Liver (tissue), 9 donors: ENCODE measurements around the gene CASQ2. TPM values are rescaled to one million over a fixed set of nuclear protein-coding genes. Genes with fewer than 3 reads are reported as not detected.

Experiments used
- DNase-seq: peaks from one replicate; pipeline ENCODE4 v3.0.0-alpha.2; 2017; ENCODE audit warnings: low spot score
- H3K27ac ChIP-seq, 2 donors: one replicate each; pipeline ENCODE4 v1.7.0; 2013; ENCODE audit warnings: inconsistent platforms in 2 of 2, low read length in 2 of 2, control low read depth in 1 of 2, low read depth in 1 of 2, mild to moderate bottlenecking in 1 of 2
- H3K27me3 ChIP-seq, 4 donors: one replicate each; pipeline versions ENCODE4 v1.6.1 to v1.7.0; 2013; ENCODE audit warnings: low read length in 3 of 4, inconsistent platforms in 1 of 4, mild to moderate bottlenecking in 1 of 4, moderate library complexity in 1 of 4; ENCODE audit not compliant: control insufficient read depth in 4 of 4, insufficient read depth in 4 of 4
- H3K36me3 ChIP-seq, 4 donors: one replicate each; pipeline versions ENCODE4 v1.6.1 to v1.7.0; 2013; ENCODE audit warnings: low read length in 3 of 4, mild to moderate bottlenecking in 3 of 4, low read depth in 1 of 4, moderate library complexity in 1 of 4; ENCODE audit not compliant: control insufficient read depth in 4 of 4, insufficient read depth in 3 of 4
- H3K4me1 ChIP-seq, 4 donors: one replicate each; pipeline versions ENCODE4 v1.6.1 to v1.7.0; 2013; ENCODE audit warnings: low read length in 3 of 4, mild to moderate bottlenecking in 3 of 4, moderate library complexity in 1 of 4; ENCODE audit not compliant: control insufficient read depth in 4 of 4, insufficient read depth in 4 of 4
- H3K4me3 ChIP-seq, 3 donors: one replicate each; pipeline versions ENCODE4 v1.6.1 to v1.7.0; 2013; ENCODE audit warnings: low read length in 3 of 3, control low read depth in 1 of 3, low read depth in 1 of 3, mild to moderate bottlenecking in 1 of 3
- H3K9ac ChIP-seq, 2 donors: one replicate each; pipeline ENCODE4 v1.7.0; 2013; ENCODE audit warnings: low read length in 2 of 2, mild to moderate bottlenecking in 2 of 2, moderate library complexity in 2 of 2, control low read depth in 1 of 2, low read depth in 1 of 2
- H3K9me3 ChIP-seq, 4 donors: one replicate each; pipeline versions ENCODE4 v1.6.1 to v1.7.0; 2013; ENCODE audit warnings: low read length in 3 of 4; ENCODE audit not compliant: control insufficient read depth in 4 of 4
- ATF3 ChIP-seq: IDR thresholded peaks from 2 replicates; pipeline ENCODE4 v1.6.1; 2016; ENCODE audit warnings: antibody characterized with exemption
- CTCF ChIP-seq: fragments of 150-350 bp; IDR thresholded peaks from 2 replicates; pipeline ENCODE4 v1.5.1; 2017; ENCODE audit warnings: improper control_type of control experiment, low read depth, low read length; ENCODE audit not compliant: missing input control
- EGR1 ChIP-seq, 2 donors: IDR thresholded peaks; 2 replicates each; pipeline ENCODE4 v1.6.1; 2016 to 2018; ENCODE audit warnings: antibody characterized with exemption in 2 of 2, low read depth in 2 of 2
- FOXA2 ChIP-seq: IDR thresholded peaks from 2 replicates; pipeline ENCODE4 v1.6.1; 2016; ENCODE audit warnings: antibody characterized with exemption
- GABPA ChIP-seq, 2 donors: IDR thresholded peaks in 1 of 2; conservative IDR thresholded peaks in 1 of 2; 2 replicates each; pipeline ENCODE4 v1.6.1; 2016; ENCODE audit warnings: antibody characterized with exemption in 2 of 2, mild to moderate bottlenecking in 1 of 2, moderate library complexity in 1 of 2
- JUND ChIP-seq, 2 donors: IDR thresholded peaks; 2 replicates each; pipeline ENCODE4 v1.6.1; 2016; ENCODE audit warnings: antibody characterized with exemption in 2 of 2
- REST ChIP-seq: IDR thresholded peaks from 2 replicates; pipeline ENCODE4 v1.6.1; 2016; ENCODE audit warnings: antibody characterized with exemption, mild to moderate bottlenecking
- TAF1 ChIP-seq: conservative IDR thresholded peaks from 2 replicates; pipeline ENCODE4 v1.6.1; 2016; ENCODE audit warnings: antibody characterized with exemption, mild to moderate bottlenecking
- whole genome bisulfite sequencing: extraction: QIAGEN DNeasy Blood & Tissue Kit; methylation state at CpG from one replicate; pipeline ENCODE4 v1.1.7; 2013; 5-methylcytosine and 5-hydroxymethylcytosine counted together
- polyA plus RNA-seq, 2 donors: library from polyadenylated mRNA; stranded (reverse) in 1 of 2; unstranded in 1 of 2; fragments of 200-250 nt in 1 of 2; fragments of >200 nt in 1 of 2; fragmentation: Nextera tagmentation in 1 of 2; extraction: Ambion mirVana in 1 of 2; gene quantifications; one replicate each; pipeline versions ENCODE4 v1.2.1 to v1.2.3, GENCODE V29; 2013 to 2015
- total RNA-seq, 2 donors: library from RNA; depleted of rRNA; stranded (reverse); fragments of >200 nt; gene quantifications; one replicate each; pipeline ENCODE4 v1.2.3, GENCODE V29; 2014
- donor health status: healthy.
- donor health status: healthy.
- donor health status: healthy.
- donor health status: healthy.
- donor health status: healthy.

Gene CASQ2
- total and polyA plus RNA-seq, 4 donors, result 0.33 to 1.1 TPM; not detected in 2

GRCh38 chr1:115771094-115771846 lies 2.8 kb upstream of the CASQ2 start:
- Histone ChIP-seq H3K27ac (no peak overlapping the region), H3K4me3 (no peak overlapping the region), H3K4me1 (no peaks in the 10 kb centered on the region), H3K36me3 (no peaks in the 10 kb centered on the region), H3K9me3 (no peaks in the 10 kb centered on the region), H3K9ac (no peak overlapping the region), H3K27me3 (no peaks in the 10 kb centered on the region)
- TF ChIP-seq FOXA2 (no peak), JUND (IDR thresholded peaks at IDR 0.05) (no peak), GABPA (IDR thresholded peaks at IDR 0.05 in 1 of 2, conservative IDR thresholded peaks at IDR 0.05 in 1 of 2) (no peak), CTCF (no peak), EGR1 (IDR thresholded peaks at IDR 0.05; ENCODE audit: low read depth in 2 of 2) (no peak)
- no peak for DNase-seq
- WGBS, result 65% methylated on average over 14 of the region's 14 CpGs

GRCh38 chr1:115767403-115767802 lies 1.1 kb downstream of the CASQ2 start:
- H3K4me3 ChIP-seq, result no peak overlapping the region

More at GRCh38 chr1:115767403-115767802, 1.1 kb downstream of the CASQ2 start:
- 79% methylated on average over 4 of the region's 4 CpGs for WGBS
- no peak for DNase-seq
- Histone ChIP-seq H3K9ac (no peak overlapping the region), H3K4me1 (no peaks in the 10 kb centered on the region), H3K36me3 (no peaks in the 10 kb centered on the region), H3K27ac (no peak overlapping the region), H3K27me3 (no peaks in the 10 kb centered on the region), H3K9me3 (no peaks in the 10 kb centered on the region)
- no peak for TF ChIP-seq CTCF
- TF ChIP-seq ATF3, result no peak
- TF ChIP-seq REST, result no peak
- no peak for TF ChIP-seq TAF1
